Measurements from ENCODE around the gene ATXN1L.
A peak's percentile ranks its signal among the peaks of the same experiment; 100 is the strongest.
"Not testable (repeated sequence)": the region's sequence is repeated elsewhere in the genome, so short reads cannot be mapped to it uniquely, and the experiment has no call there.

The ATXN1L gene

GRCh38 chr16:71894921-71895678, 49.3 kb downstream of the ATXN1L start, which contains the start of gene IST1:
Gene IST1, plus strand, starts transcription at chr16:71895531. Its CDS starts 20,110 bp downstream, at chr16:71915641.
- peak; percentile 98 for DNase-seq

DNA sequence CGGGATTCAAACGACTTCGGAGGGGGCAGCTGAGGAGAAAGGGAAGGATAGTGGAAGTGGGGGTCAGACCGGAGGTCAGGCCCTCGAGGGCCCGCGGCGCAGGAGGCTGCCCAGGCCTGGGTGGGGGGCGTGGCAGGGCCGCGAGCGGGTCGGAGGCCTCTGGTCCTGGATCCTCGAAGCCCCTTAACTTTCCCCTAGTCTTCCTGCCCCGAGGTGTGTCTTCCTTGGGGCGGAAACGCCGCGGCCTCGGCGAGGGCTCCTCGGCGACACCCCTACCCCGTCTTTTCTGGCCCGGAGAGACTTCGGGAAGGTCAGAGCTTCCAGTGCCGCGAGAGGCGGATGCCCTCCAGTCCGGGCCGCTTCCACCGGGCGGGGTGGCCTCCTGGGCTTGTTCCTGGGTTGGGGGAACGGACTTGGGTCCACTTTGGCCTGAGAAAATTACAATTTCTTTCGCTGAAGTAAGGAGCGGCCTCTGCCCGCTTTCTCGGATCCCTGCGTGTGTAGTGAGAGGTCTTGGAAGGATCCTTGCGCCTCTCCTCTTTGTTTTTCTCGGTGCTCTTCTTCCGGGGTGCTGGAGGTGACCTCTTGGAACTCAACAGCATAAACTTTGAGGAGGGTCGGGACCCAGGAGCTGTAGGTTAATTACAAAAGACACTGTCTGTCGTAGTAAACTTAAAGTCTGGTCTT, 50.0 kb downstream of the ATXN1L start:
- DNase-seq, result no peak

- DNase-seq, result no peak
Measured at GRCh38 chr16:71896764-71897368, 51.1 kb downstream of the ATXN1L start.

DNA sequence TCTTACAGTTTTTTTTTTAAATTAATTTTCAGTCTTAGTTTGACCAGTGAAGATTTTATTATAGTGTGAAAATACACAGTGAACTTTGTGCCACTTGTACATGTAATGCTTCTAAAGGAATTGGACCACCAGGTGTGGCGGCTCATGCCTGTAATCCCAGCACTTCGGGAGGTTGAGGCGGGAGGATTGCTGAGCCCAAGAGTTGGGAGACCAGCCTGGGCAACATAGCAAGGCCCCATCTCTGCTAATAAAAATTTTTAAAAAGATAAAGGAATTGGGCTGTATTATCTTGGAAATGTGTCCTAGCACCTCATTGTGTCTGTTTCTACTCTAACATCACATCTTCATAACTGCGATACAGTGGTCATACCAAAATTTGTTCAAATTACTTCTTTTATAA, 53.4 kb downstream of the ATXN1L start:
- no peak for DNase-seq

DNA sequence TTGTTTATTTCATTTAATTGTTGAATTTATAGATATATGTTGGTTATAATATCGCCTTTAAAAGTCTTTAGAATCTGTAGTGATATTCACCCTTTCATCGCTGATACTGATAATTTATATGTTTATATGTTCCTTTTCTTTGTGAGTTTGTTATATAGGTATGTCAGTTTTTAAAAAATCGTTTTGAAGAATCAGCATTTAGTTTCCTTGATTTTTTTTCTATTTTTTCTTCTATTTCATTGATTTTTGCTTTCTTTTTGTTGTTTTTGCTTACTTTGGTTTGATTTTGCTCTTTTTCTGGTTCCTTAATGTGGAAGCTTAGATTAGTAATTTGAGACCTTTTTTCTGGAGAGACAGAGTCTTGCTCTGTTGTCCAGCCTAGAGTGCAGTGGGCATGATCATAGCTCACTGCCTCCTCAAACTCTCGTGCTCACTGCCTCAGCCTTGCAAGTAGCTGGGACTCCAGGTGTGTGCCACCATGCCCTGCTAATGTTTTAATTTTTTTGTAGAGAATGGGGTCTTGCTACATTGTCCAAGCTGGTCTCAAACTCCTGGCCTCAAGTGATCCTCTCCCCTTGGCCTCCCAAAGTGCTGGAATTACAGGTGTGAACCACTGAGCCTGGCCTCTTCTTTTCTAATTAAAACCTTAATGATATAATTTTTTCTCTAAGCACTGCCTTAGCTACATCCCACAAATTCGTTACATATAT, 57.0 kb downstream of the ATXN1L start:
- no peak for DNase-seq

DNA sequence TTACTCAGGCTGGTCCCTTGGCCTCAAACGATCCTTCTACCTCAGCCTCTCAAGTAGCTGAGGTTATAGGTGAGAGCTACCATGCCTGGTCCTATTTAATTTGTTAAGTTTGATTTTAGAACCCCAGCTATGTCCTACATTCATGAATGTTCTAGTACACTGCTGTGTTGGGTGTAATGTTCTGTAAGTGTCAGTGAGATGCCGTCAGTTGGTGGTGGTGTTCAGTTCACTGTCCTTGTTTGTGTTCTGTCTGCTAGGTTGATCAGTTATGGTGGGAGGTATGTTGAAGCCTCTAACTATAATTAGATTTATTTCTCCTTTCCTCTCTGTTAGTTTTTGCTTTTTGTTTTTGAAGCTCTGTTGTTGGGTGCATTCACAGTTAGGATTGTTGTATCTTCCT, 57.8 kb downstream of the ATXN1L start:
- no peak for DNase-seq

DNA sequence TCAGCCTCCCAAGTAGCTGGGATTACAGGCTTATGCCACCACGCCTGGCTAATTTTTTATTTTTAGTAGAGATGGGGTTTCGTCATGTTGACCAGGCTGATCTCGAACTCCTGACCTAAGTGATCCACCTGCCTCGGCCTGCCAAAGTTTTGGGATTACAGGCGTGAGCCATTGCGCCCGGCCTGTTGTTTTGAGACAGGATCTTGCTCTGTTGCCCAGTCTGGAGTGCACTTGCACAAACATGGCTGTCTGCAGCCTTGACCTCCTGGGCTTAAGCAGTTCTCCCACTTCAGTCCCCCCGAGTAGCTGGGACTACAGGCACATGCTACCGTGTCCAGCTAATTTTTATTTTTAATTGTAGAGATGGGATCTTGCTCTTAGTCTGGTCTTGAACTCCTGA, 58.5 kb downstream of the ATXN1L start:
- no peak for DNase-seq

DNA sequence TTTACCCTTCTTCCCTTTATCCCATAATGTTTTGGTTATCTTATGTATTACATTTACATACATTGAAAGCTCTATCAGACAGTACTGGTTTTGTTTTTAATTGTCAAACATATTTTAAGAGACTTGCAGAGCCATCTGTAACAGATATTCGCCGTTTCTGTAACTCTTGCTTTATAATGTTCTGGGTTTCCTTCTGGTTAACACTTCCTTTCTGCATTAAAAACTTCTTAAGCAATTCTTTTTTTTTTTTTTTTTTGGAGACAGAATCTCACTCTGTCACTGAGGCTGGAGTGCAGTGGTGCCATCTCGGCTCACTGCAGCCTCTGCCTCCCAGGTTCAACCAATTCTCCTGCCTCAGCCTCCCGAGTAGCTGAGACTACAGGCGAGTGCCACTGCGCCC, 60.0 kb downstream of the ATXN1L start:
- not testable (repeated sequence) for DNase-seq
